DND-41 (cell line): ENCODE measurements around the gene TSSK6.
A peak's percentile ranks its signal among the peaks of the same experiment; 100 is the strongest.

Experiments
- ATAC-seq: fragments of 200-7000 bp; cut with Tn5 transposase; 3 replicates; pipeline ENCODE4 v1.9.1; 2021; ENCODE audit warnings: low read depth; ENCODE audit not compliant: insufficient read depth
- DNase-seq: peaks from one replicate; pipeline ENCODE4 v3.0.0-alpha.2; 2020
- H2AFZ ChIP-seq: 2 replicates; pipeline ENCODE4 v1.6.0; 2012; ENCODE audit warnings: low read depth, low read length
- H3K27ac ChIP-seq: 2 replicates; pipeline ENCODE4 v1.5.1; 2012; ENCODE audit warnings: low read length, inconsistent platforms
- H3K27me3 ChIP-seq: fragments of 200-600 bp; sonication (generic); 2 replicates; pipeline ENCODE4 v1.6.0; 2012; ENCODE audit warnings: low read length, mild to moderate bottlenecking, inconsistent platforms; ENCODE audit not compliant: insufficient read depth, poor library complexity
- H3K36me3 ChIP-seq: 2 replicates; pipeline ENCODE4 v1.5.1; 2012; ENCODE audit warnings: low read length, inconsistent platforms; ENCODE audit not compliant: insufficient read depth
- H3K4me1 ChIP-seq: 2 replicates; pipeline ENCODE4 v1.5.1; 2012; ENCODE audit warnings: mild to moderate bottlenecking, low read length; ENCODE audit not compliant: insufficient read depth
- H3K4me2 ChIP-seq: 2 replicates; pipeline ENCODE4 v1.6.0; 2012; ENCODE audit warnings: mild to moderate bottlenecking, moderate library complexity, low read length, inconsistent platforms; ENCODE audit not compliant: insufficient read depth
- H3K4me3 ChIP-seq, 2 experiments: fragments of 200-600 bp in 1 of 2; shearing (Covaris generic) in 1 of 2; 2 replicates each; pipeline ENCODE4 v1.5.1; 2012 to 2016; ENCODE audit warnings: inconsistent platforms in 2 of 2, low read length in 2 of 2, mild to moderate bottlenecking in 2 of 2, low read depth in 1 of 2, moderate library complexity in 1 of 2
- H3K79me2 ChIP-seq: 2 replicates; pipeline ENCODE4 v1.6.0; 2012; ENCODE audit warnings: low read length, inconsistent platforms; ENCODE audit not compliant: insufficient read depth
- H3K9ac ChIP-seq: 2 replicates; pipeline ENCODE4 v1.6.0; 2012; ENCODE audit warnings: low read depth, mild to moderate bottlenecking, inconsistent platforms, low read length, moderate library complexity
- H3K9me3 ChIP-seq: 2 replicates; pipeline ENCODE4 v1.5.1; 2012; ENCODE audit warnings: low read length, moderate library complexity, mild to moderate bottlenecking, inconsistent platforms; ENCODE audit not compliant: insufficient read depth, severe bottlenecking
- H4K20me1 ChIP-seq: 2 replicates; pipeline ENCODE4 v1.6.0; 2012; ENCODE audit warnings: low read length; ENCODE audit not compliant: insufficient read depth
- CTCF ChIP-seq: IDR thresholded peaks from 2 replicates; pipeline ENCODE4 v1.5.1; 2012; ENCODE audit warnings: borderline replicate concordance, low read length, moderate library complexity, mild to moderate bottlenecking; ENCODE audit not compliant: poor library complexity, severe bottlenecking; ENCODE audit errors: extremely low read depth
- EZH2 ChIP-seq: IDR thresholded peaks from 3 replicates; pipeline ENCODE4 v1.6.1; 2012; ENCODE audit warnings: borderline replicate concordance, low read depth, mild to moderate bottlenecking, moderate library complexity, low read length, inconsistent platforms; ENCODE audit not compliant: severe bottlenecking

Gene TSSK6

GRCh38 chr19:19532806-19533701 is 17.7 kb upstream of the TSSK6 start:
- Histone ChIP-seq H3K4me3 (no peak overlapping the region; a peak in 1 of 4 replicates), H3K79me2 (no peaks in the 10 kb centered on the region), H2AFZ (no peak overlapping the region), H3K36me3 (peaks cover 20% of the 10 kb centered on the region), H4K20me1 (peaks cover 15% of the 10 kb centered on the region; the same call in 1 of the 2 replicates), H3K4me1 (peaks cover 8% of the 10 kb centered on the region), H3K4me2 (peak overlapping the region; percentile 49; the same call in 1 of the 2 replicates), H3K27ac (no peak overlapping the region), H3K27me3 (no peaks in the 10 kb centered on the region), H3K9me3 (no peaks in the 10 kb centered on the region), H3K9ac (peak overlapping the region; percentile 18; the same call in 1 of the 2 replicates)
- no peak for TF ChIP-seq EZH2
- TF ChIP-seq CTCF, result no peak
- ATAC-seq (no peak), DNase-seq (no peak)

- Histone ChIP-seq H3K4me1 (peaks cover 8% of the 10 kb centered on the region), H2AFZ (no peak overlapping the region), H3K9ac (peak overlapping the region; percentile 18; the same call in 1 of the 2 replicates), H3K79me2 (no peaks in the 10 kb centered on the region), H3K9me3 (no peaks in the 10 kb centered on the region), H4K20me1 (peaks cover 21% of the 10 kb centered on the region), H3K36me3 (peaks cover 29% of the 10 kb centered on the region), H3K27me3 (no peaks in the 10 kb centered on the region), H3K4me3 (no peak overlapping the region; a peak in 1 of 4 replicates), H3K4me2 (peak overlapping the region; percentile 49), H3K27ac (no peak overlapping the region)
- TF ChIP-seq CTCF (peak; percentile 96), EZH2 (no peak)
- ATAC-seq (peak; percentile 81), DNase-seq (peak; percentile 75)
These were observed 16.8 kb upstream of the TSSK6 start for GRCh38 chr19:19531951-19532805.

- Histone ChIP-seq H3K36me3 (peaks cover 40% of the 10 kb centered on the region), H3K27me3 (no peaks in the 10 kb centered on the region), H3K4me1 (peaks cover 8% of the 10 kb centered on the region), H3K4me2 (no peak overlapping the region), H4K20me1 (peaks cover 30% of the 10 kb centered on the region), H3K27ac (no peak overlapping the region), H3K9ac (no peak overlapping the region), H3K4me3 (no peak overlapping the region), H3K9me3 (no peaks in the 10 kb centered on the region), H3K79me2 (peaks cover under 1% of the 10 kb centered on the region; the same call in 1 of the 2 replicates), H2AFZ (no peak overlapping the region)
- ATAC-seq (no peak), DNase-seq (no peak)
- TF ChIP-seq CTCF (no peak), EZH2 (no peak)
These were observed 15.5 kb upstream of the TSSK6 start for GRCh38 chr19:19530889-19531288.
